Measurements from ENCODE around the gene PERM1. TPM values are rescaled to one million over a fixed set of nuclear protein-coding genes. Genes with fewer than 3 reads are reported as not detected.

PERM1 gene
- total and polyA plus RNA-seq, 2 of the 8 experiments (the other 6 are each of a cell fraction or from before 2014, with no cell fraction given): not detected

- Histone ChIP-seq H3K4me2 (ENCODE audit: insufficient read depth in 1 of 2, low read depth in 2 of 2, low read length in 2 of 2) (peak overlapping the region; percentile 56 to 65), H3K23me2 (ENCODE audit: low read depth, low read length) (peaks cover 13% of the 10 kb centered on the region; the same call in 1 of the 2 replicates), H3K36me3 (ENCODE audit: control insufficient read depth in 2 of 4, insufficient read depth in 4 of 4, low read length in 3 of 4) (peaks cover 0 to 18% (median 0%) of the 10 kb centered on the region in 4 experiments; a peak in 1 of 8 replicates), H3K4ac (replicated peaks; ENCODE audit: insufficient read length, low read depth, low read length) (no peak overlapping the region), H4K20me1 (replicated peaks in 1 of 2; ENCODE audit: control insufficient read depth in 1 of 2, insufficient read depth in 2 of 2, low read length in 2 of 2) (peaks cover 0 to 6% of the 10 kb centered on the region in 2 experiments), H2BK120ac (replicated peaks; ENCODE audit: low read depth, low read length) (no peak overlapping the region), H3K4me1 (replicated peaks in 1 of 4; ENCODE audit: control insufficient read depth in 3 of 4, insufficient read depth in 4 of 4, low read length in 3 of 4) (peaks cover 0 to 22% (median 12%) of the 10 kb centered on the region in 4 experiments; a peak in 6 of 7 replicates), H4K5ac (ENCODE audit: insufficient read length, low read depth, low read length) (no peak overlapping the region), H3K18ac (ENCODE audit: extremely low read depth, low read length) (peak overlapping the region; percentile 93), H4K8ac (ENCODE audit: extremely low read depth, insufficient read depth, low read length) (no peak overlapping the region; the same call in 1 of the 2 replicates), H3K79me1 (ENCODE audit: low read depth, low read length) (no peaks in the 10 kb centered on the region), H2BK15ac (ENCODE audit: low read length) (no peak overlapping the region), H2BK20ac (ENCODE audit: low read length) (no peak overlapping the region), H2AK5ac (ENCODE audit: low read depth, low read length) (no peak overlapping the region), H2BK12ac (ENCODE audit: low read depth, low read length) (no peak overlapping the region), H3K79me2 (ENCODE audit: control insufficient read depth in 1 of 2, insufficient read depth in 2 of 2, low read length in 2 of 2) (no peaks in the 10 kb centered on the region), H3K56ac (replicated peaks; ENCODE audit: insufficient read length, low read depth, low read length) (no peak overlapping the region), H3K4me3 (ENCODE audit: extremely low read depth in 1 of 4, insufficient read depth in 2 of 4, low read depth in 3 of 4, low read length in 4 of 4) (peak overlapping the region in 1 of 4 experiments; percentile 77; a peak in 1 of 8 replicates), H3K23ac (ENCODE audit: insufficient read length) (no peak overlapping the region), H3K27ac (ENCODE audit: low read depth, low read length) (no peak overlapping the region), H2AFZ (ENCODE audit: low read length) (no peak overlapping the region), H3K9me3 (ENCODE audit: insufficient read depth in 2 of 2, low read depth in 1 of 2, low read length in 1 of 2) (no peaks in the 10 kb centered on the region; a peak in 1 of 4 replicates), H3K27me3 (replicated peaks in 1 of 4; ENCODE audit: control insufficient read depth in 3 of 4, extremely low read depth in 1 of 4, insufficient read depth in 3 of 4, low read length in 3 of 4) (peaks cover 47 to 79% (median 68%) of the 10 kb centered on the region in 4 experiments), H4K91ac (replicated peaks; ENCODE audit: insufficient read length, low read length) (peak overlapping the region; percentile 40), H3K9ac (replicated peaks in 1 of 4; ENCODE audit: extremely low read depth in 1 of 4, low read depth in 3 of 4, low read length in 3 of 4) (no peak overlapping the region), H2BK5ac (ENCODE audit: low read depth, low read length) (no peak overlapping the region), H3K14ac (ENCODE audit: insufficient read length) (no peak overlapping the region)
- no peak for FAIRE-seq
- 74% methylated on average over 3 of the region's 3 CpGs; no CpG with 5 or more reads in 1 of the 2 experiments for WGBS, 2 experiments (ENCODE audit: extremely low coverage in 1 of 2, insufficient coverage in 1 of 2, insufficient read length in 1 of 2, insufficient replicate concordance in 2 of 2, low coverage in 1 of 2, low lambda C conversion rate in 2 of 2, missing lambda C conversion rate in 1 of 2)
- ChIA-PET CTCF (ENCODE audit: partially characterized antibody) (interaction anchor here (0.6 to 3.6 kb wide), 10 partner anchors 10 to 82 kb away, joined by 3 to 40 read pairs (median 4); partner anchors contain the start of genes AGRN and PERM1), POLR2A (ENCODE audit: partially characterized antibody) (interaction anchor here (1.0 to 2.6 kb wide), 6 partner anchors 15 to 58 kb away, joined by 3 to 20 read pairs (median 4); partner anchors contain the start of gene PERM1)
- no peak for DNase-seq (ENCODE audit: low read depth in 1 of 2, low spot score in 2 of 2)
- TF ChIP-seq NANOG (IDR thresholded peaks at IDR 0.05; ENCODE audit: insufficient read depth, low read depth, low read length, poor library complexity, severe bottlenecking): no peak
- no peak for TF ChIP-seq ATF2 (IDR thresholded peaks at IDR 0.05; ENCODE audit: low read length)
- TF ChIP-seq CBX5 (IDR thresholded peaks at IDR 0.05; ENCODE audit: low read depth, low read length): no peak
- no peak for TF ChIP-seq MAX (IDR thresholded peaks at IDR 0.05)
- TF ChIP-seq KDM4A (IDR thresholded peaks at IDR 0.05; ENCODE audit: low read depth, low read length, severe bottlenecking): no peak
- no peak for TF ChIP-seq RBBP5 (IDR thresholded peaks at IDR 0.05; ENCODE audit: borderline replicate concordance, low read depth, low read length)
- no peak for TF ChIP-seq SIRT6 (IDR thresholded peaks at IDR 0.05; ENCODE audit: low read length)
- no peak for TF ChIP-seq NRF1 (IDR thresholded peaks at IDR 0.05; ENCODE audit: low read depth, low read length)
- TF ChIP-seq CTBP2 (IDR thresholded peaks at IDR 0.05; ENCODE audit: borderline replicate concordance, insufficient read depth, insufficient read length, low read length): no peak
- no peak for TF ChIP-seq RXRA (IDR thresholded peaks at IDR 0.05; ENCODE audit: insufficient read depth, low read depth, low read length)
- no peak for TF ChIP-seq BCL11A (IDR thresholded peaks at IDR 0.05; ENCODE audit: low read depth in 2 of 2, low read length in 2 of 2)
Observed at GRCh38 chr1:997713-997992, 15.8 kb upstream of the PERM1 start.
